ENCODE measurements around the gene DLG3.

GRCh38 chrX:70478526-70479245 lies 34.1 kb downstream of the DLG3 start:
- TF ChIP-seq FOXA1 (IDR thresholded peaks at IDR 0.05), result no peak
- no peak for TF ChIP-seq BHLHE40 (IDR thresholded peaks at IDR 0.05; ENCODE audit: borderline replicate concordance)
- TF ChIP-seq CTBP1 (IDR thresholded peaks at IDR 0.05; ENCODE audit: borderline replicate concordance), result no peak
- TF ChIP-seq SUZ12 (IDR thresholded peaks at IDR 0.05), result no peak
- TF ChIP-seq PKNOX1 (IDR thresholded peaks at IDR 0.05), result no peak
- TF ChIP-seq NFRKB (IDR thresholded peaks at IDR 0.05), result no peak
- no peak for TF ChIP-seq ELF4 (IDR thresholded peaks at IDR 0.05)
- TF ChIP-seq FOXM1 (IDR thresholded peaks at IDR 0.05; ENCODE audit: borderline replicate concordance), result no peak
